GM10266 (cell line): ENCODE data around the gene RIPPLY1.

ENCODE experiments used
- DNase-seq: peaks from one replicate; pipeline ENCODE4 v3.0.0; 2012; ENCODE audit errors: extremely low spot score
- TF ChIP-seq, protein P1 (sequence below): IDR thresholded peaks from 2 replicates; pipeline ENCODE4 v1.5.1; 2012; ENCODE audit warnings: mild to moderate bottlenecking, low read depth; ENCODE audit not compliant: control insufficient read depth, insufficient read depth; ENCODE audit errors: missing control alignments

RIPPLY1 gene, protein sequence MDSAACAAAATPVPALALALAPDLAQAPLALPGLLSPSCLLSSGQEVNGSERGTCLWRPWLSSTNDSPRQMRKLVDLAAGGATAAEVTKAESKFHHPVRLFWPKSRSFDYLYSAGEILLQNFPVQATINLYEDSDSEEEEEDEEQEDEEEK

DNA sequence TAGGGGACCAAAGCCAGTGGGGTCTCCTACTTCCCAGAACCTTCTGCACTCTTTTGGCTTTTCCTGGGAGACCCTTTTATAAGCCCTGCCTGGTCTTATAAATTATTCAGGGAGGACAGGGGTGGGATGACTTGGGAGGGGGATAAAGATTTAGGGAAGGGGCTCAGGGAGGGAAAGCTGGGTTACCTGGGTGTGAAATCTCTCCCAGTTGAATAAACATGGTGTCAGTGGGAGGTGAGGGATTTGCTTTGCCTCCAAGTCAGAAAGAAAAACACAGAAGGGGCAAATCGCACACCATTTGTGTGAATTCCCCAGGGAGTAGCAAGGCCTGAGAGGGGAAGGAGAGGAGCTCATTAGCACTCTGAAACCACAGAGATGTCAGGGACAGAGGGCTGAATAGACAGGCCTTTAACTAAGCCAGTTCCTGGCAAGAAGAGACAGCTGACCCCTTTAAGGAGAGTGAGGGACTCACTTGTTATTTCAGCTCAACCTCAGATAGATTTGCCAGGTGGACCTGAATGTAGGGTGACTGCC is at the start of gene RIPPLY1:
Gene RIPPLY1, minus strand, starts transcription at position 51 of the 534 bp plus-strand sequence. CDS start 54 bp downstream, outside the sequence.
- TF ChIP-seq, protein P1, sequence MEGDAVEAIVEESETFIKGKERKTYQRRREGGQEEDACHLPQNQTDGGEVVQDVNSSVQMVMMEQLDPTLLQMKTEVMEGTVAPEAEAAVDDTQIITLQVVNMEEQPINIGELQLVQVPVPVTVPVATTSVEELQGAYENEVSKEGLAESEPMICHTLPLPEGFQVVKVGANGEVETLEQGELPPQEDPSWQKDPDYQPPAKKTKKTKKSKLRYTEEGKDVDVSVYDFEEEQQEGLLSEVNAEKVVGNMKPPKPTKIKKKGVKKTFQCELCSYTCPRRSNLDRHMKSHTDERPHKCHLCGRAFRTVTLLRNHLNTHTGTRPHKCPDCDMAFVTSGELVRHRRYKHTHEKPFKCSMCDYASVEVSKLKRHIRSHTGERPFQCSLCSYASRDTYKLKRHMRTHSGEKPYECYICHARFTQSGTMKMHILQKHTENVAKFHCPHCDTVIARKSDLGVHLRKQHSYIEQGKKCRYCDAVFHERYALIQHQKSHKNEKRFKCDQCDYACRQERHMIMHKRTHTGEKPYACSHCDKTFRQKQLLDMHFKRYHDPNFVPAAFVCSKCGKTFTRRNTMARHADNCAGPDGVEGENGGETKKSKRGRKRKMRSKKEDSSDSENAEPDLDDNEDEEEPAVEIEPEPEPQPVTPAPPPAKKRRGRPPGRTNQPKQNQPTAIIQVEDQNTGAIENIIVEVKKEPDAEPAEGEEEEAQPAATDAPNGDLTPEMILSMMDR: no peak
- no peak for DNase-seq

DNA sequence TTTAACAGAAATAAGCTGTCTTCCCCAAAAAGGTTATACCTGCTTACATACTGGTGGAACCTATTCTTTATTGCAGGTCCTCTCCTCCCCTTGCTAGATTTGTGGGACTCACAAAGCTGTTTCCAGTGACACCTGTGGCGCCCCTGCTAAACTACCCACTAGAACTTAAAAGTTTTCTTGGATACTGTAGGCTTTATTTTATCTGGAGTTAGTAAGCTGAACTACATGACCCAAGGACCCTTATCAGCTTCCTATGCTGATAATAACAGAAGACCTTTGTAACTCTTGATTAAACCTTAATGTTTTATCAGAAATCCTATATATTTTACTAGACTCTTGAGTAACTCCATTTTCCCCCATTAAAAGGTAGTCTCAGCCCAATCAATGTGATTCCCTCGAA is 49.4 kb upstream of the RIPPLY1 start:
- no peak for DNase-seq
- TF ChIP-seq, protein P1: no peak

DNA sequence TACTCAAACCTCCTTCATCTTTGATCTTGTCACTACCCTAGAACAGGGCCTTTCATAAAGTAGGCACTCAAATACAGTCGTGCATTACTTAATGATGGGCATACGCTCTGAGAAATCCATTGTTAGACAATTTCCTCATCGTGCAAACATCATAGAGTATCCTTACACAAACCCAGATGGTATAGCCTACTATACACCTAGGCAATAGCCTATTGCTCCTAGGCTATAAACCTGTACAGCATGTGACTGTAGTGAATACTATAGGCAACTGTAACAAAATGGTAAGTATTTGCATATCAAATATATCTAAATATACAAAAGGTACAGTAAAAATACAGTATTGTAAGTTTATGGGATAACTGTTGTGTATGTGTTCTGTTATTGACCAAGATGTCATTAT is 48.9 kb upstream of the RIPPLY1 start:
- TF ChIP-seq, protein P1: no peak
- DNase-seq: no peak

DNA sequence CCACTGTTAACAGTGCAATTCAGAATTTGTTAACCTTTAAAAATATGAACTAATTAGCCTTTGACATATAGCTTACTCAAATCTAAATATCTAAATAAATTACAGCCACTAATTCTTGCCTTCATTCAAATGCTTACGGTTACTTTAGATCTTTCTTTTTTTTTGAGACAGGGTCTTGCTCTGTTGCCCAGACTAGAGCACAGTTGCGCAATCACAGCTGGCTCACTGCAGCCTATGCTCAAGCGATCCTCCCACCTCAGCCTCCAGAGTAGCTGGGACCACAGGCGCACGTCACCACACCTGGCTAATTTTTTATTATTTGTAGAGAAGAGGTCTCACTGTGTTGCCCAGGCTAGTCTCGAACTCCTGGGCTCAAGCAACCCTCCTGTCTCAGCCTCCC is 48.1 kb upstream of the RIPPLY1 start:
- TF ChIP-seq, protein P1: no peak
- DNase-seq: no peak

DNA sequence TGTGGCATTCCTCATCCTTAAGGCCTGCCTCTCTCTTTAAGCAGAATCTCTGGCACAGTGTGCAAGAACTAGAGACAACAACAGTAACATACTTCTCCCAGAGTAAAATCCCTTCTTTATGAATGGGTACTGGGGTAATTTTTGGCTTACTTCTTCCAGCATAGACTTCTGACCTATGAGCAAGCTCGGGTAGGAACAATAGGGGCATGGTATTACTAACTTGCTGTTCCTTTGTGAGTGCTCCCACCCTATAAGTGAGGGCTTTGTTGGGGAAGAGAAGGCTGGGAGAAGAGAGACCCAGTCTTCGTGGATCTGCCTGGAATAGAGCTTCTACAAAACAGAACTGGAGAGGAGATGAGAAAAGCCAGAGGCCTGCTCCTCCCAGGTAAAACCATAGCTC is 47.2 kb upstream of the RIPPLY1 start:
- TF ChIP-seq, protein P1: no peak
- no peak for DNase-seq

DNA sequence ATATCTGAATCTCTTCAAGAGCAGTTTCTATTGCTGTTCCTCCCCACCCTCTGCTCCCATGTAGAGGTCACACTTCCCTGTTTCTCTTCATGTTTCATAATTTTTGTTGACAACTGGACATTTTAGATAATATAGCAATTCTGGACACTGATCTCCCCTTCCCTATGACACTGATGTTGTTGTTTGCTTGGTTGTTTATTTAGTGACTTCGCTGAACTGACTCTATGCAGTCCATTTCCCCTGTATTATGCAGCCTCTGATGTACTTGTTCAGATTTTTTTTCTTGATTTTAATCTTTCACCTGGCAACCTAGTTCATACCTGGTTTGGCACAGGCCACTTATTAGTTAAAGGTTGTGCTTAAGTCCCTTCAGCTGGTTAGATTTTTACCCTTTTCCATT is 46.2 kb upstream of the RIPPLY1 start:
- no peak for DNase-seq
- TF ChIP-seq, protein P1: no peak

DNA sequence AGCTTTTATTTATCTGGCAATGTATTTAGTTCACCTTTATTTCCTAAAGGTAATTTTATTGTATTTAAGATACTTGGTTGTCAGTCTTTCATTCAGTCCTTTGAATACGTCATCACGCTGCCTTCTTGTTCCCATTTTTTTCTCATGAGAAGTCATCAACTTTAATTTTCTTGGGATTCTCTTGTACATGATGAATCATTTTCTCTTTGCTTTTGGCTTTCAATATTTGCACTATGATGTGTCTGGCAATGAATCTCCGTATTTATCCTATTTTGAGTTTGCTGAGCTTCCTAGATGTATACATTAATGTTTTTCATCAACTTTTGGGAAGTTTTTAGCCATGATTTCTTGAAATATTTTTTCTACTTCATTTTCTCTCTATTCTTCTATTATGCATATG is 45.5 kb upstream of the RIPPLY1 start:
- DNase-seq: no peak
- TF ChIP-seq, protein P1: no peak
